Measurements from ENCODE around the gene UGT2B7. TPM values are rescaled to one million over a fixed set of nuclear protein-coding genes. Genes with fewer than 3 reads are reported as not detected.

UGT2B7 gene
- total RNA-seq, 1 experiment from 2014 or later: not detected

- no peak for DNase-seq (ENCODE audit: extremely low read depth, low read depth)
Observed at GRCh38 chr4:69147334-69147733, 51.1 kb downstream of the UGT2B7 start.

- no peak for DNase-seq (ENCODE audit: extremely low read depth, low read depth)
Observed at GRCh38 chr4:69154021-69154420, 57.7 kb downstream of the UGT2B7 start.

- peak; percentile 3 for DNase-seq (ENCODE audit: extremely low read depth, low read depth)
Observed at GRCh38 chr4:69156913-69157312, 60.6 kb downstream of the UGT2B7 start.

Other genes starting within 250 kb of the UGT2B7 start
- gene UGT2A3, start 144.7 kb upstream of the UGT2B7 start, total RNA-seq (2014; rRNA removed; shearing (Covaris generic)): not detected in 2 replicates
- not detected in 2 replicates for gene UGT2B11, start 118.3 kb downstream of the UGT2B7 start, total RNA-seq (2014; rRNA removed; shearing (Covaris generic))
- not detected in 2 replicates for gene UGT2B28, start 184.0 kb downstream of the UGT2B7 start, total RNA-seq (2014; rRNA removed; shearing (Covaris generic))

Data from NCI-H460 (cell line).